ENCODE measurements around the gene STX2. TPM values are rescaled to one million over a fixed set of nuclear protein-coding genes. Genes with fewer than 3 reads are reported as not detected.

Gene STX2
- total RNA-seq, 4 donors from 2014 or later, result 26.3 to 44.8 (median 33.6) TPM

- H3K27ac ChIP-seq, result no peak overlapping the region
- no peak overlapping the region for H3K4me3 ChIP-seq
- no peaks in the 10 kb centered on the region for H3K4me1 ChIP-seq
- no peak for TF ChIP-seq EP300 (IDR thresholded peaks at IDR 0.05)
- no peak for TF ChIP-seq CTCF (IDR thresholded peaks at IDR 0.05)
- no peak for TF ChIP-seq POLR2A (IDR thresholded peaks at IDR 0.05)
- WGBS, 2 donors, result 86 to 89% methylated on average over 12 of the region's 12 CpGs
- H3K9me3 ChIP-seq, result peaks cover 0 to 12% (median 0%) of the 10 kb centered on the region in 4 donors
- H3K36me3 ChIP-seq, result no peaks in the 10 kb centered on the region
- H3K27me3 ChIP-seq, result no peaks in the 10 kb centered on the region
- no peak for DNase-seq (ENCODE audit: low spot score in 2 of 2)
Observed at GRCh38 chr12:130742112-130742511, 96.9 kb downstream of the STX2 start.

Small RNA genes lying within 50 kb of the gene (small RNA-seq; reads per million reads assigned to genes)
- not detected for gene RNU6-1077P

Other genes starting within 250 kb of the STX2 start
- 1 to 10 TPM in 2 of 4 donors, under 1 TPM in 1, not detected in 1; 0.22 to 1.4 (median 1.2) TPM for gene RIMBP2, start 123.0 kb downstream of the STX2 start, total RNA-seq
- 100 to 1,000 TPM; 105 to 155 (median 124) TPM for gene RAN, start 32.8 kb upstream of the STX2 start, total RNA-seq
- gene ADGRD1, start 114.7 kb upstream of the STX2 start, total RNA-seq, result 100 to 1,000 TPM in 3 of 4 donors, 10 to 100 TPM in 1; 99.0 to 179 (median 125) TPM

All from tibial nerve (tissue), 4 donors.